GM12878 (cell line): Measurements from ENCODE around the gene SUPT3H. TPM values are rescaled to one million over a fixed set of nuclear protein-coding genes. Genes with fewer than 3 reads are reported as not detected.

Source experiments
- ATAC-seq: fragments of 200-7000 bp; cut with Tn5 transposase; 3 replicates; pipeline ENCODE4 v1.9.1; 2020; ENCODE audit warnings: mild to moderate bottlenecking, moderate library complexity
- BruUV-seq: library from RNA; stranded (reverse); fragments of 400-500 nt; replicated peaks from 2 replicates; lab custom pipeline; 2021; lab: Mats Ljungman, UMichigan
- CTCF ChIA-PET: fragments of 300-600 bp; sonication (Branson Sonifier 250); formaldehyde crosslinking; extraction: SDS; loops from one replicate; lab custom pipeline; 2021; ENCODE audit warnings: inconsistent platforms; lab: Yijun Ruan, JAX
- POLR2A ChIA-PET: fragments of 350-600 bp; formaldehyde crosslinking; extraction: SDS; loops from one replicate; lab custom pipeline; 2021; ENCODE audit warnings: inconsistent platforms; lab: Charles Lee
- RAD21 ChIA-PET: fragments of 300-600 bp; sonication (Branson Sonifier 250); formaldehyde crosslinking; loops from one replicate; lab custom pipeline; 2023; ENCODE audit warnings: antibody characterized with exemption; ENCODE audit not compliant: unreplicated experiment; lab: Charles Lee
- SMC1A ChIA-PET: fragments of 300-600 bp; sonication (Branson Sonifier 250); formaldehyde crosslinking; loops from one replicate; lab custom pipeline; 2023; ENCODE audit not compliant: unreplicated experiment, uncharacterized antibody; lab: Charles Lee
- DNase-seq: peaks from one replicate; pipeline ENCODE4 v3.0.0-alpha.2; 2011; ENCODE audit warnings: low read depth, low spot score
- FAIRE-seq: peaks from 3 replicates; lab custom pipeline; 2011; peaks lifted over from hg19 to GRCh38; lab: Jason Lieb, UNC
- H2AFZ ChIP-seq: 2 replicates; pipeline ENCODE4 v1.6.0; 2011; ENCODE audit warnings: low read depth, low read length, control low read depth; ENCODE audit not compliant: control insufficient read depth
- H3K27ac ChIP-seq: 2 replicates; pipeline ENCODE4 v1.5.1; 2011; ENCODE audit warnings: control low read depth; ENCODE audit not compliant: control insufficient read depth, insufficient read depth
- H3K27me3 ChIP-seq, 2 experiments: replicated peaks in 1 of 2; 2 replicates each; pipeline versions ENCODE4 v1.6.0 to v1.6.1; 2011; ENCODE audit warnings: low read length in 1 of 2; ENCODE audit not compliant: control insufficient read depth in 2 of 2, insufficient read depth in 2 of 2
- H3K36me3 ChIP-seq, 2 experiments: 2 replicates each; pipeline ENCODE4 v1.5.1; 2011; ENCODE audit warnings: low read length in 1 of 2; ENCODE audit not compliant: control insufficient read depth in 2 of 2, insufficient read depth in 2 of 2
- H3K4me1 ChIP-seq: 2 replicates; pipeline ENCODE4 v1.6.1; 2011; ENCODE audit warnings: mild to moderate bottlenecking, low read length, moderate library complexity, mixed read lengths; ENCODE audit not compliant: control insufficient read depth, insufficient read depth
- H3K4me2 ChIP-seq: 2 replicates; pipeline ENCODE4 v1.6.0; 2011; ENCODE audit warnings: control low read depth; ENCODE audit not compliant: control insufficient read depth, insufficient read depth
- H3K4me3 ChIP-seq: fragments of 200-600 bp; sonication (generic); 2 replicates; pipeline ENCODE4 v1.5.1; 2016
- H3K79me2 ChIP-seq: 2 replicates; pipeline ENCODE4 v1.6.0; 2011; ENCODE audit warnings: low read length; ENCODE audit not compliant: control insufficient read depth, insufficient read depth
- H3K9ac ChIP-seq: 2 replicates; pipeline ENCODE4 v1.8.0; 2011; ENCODE audit warnings: low read length, control low read depth, mixed read lengths; ENCODE audit not compliant: control insufficient read depth, insufficient read depth
- H3K9me3 ChIP-seq: replicated peaks from 3 replicates; pipeline ENCODE4 v1.5.1; 2011; ENCODE audit warnings: mild to moderate bottlenecking, low read length; ENCODE audit not compliant: control insufficient read depth, insufficient read depth
- H4K20me1 ChIP-seq: 2 replicates; pipeline ENCODE4 v1.6.0; 2011; ENCODE audit not compliant: control insufficient read depth, insufficient read depth
- CREM ChIP-seq: IDR thresholded peaks from 2 replicates; pipeline ENCODE4 v1.6.1; 2014; ENCODE audit warnings: antibody characterized with exemption, low read depth
- MLLT1 ChIP-seq: fragments of 450-650 bp; IDR thresholded peaks from 2 replicates; pipeline ENCODE4 v1.6.1; 2016; ENCODE audit warnings: mild to moderate bottlenecking
- MTA2 ChIP-seq: fragments of 450-650 bp; IDR thresholded peaks from 2 replicates; pipeline ENCODE4 v1.6.1; 2016; ENCODE audit warnings: low read depth, mild to moderate bottlenecking, moderate library complexity
- SPI1 ChIP-seq: IDR thresholded peaks from 2 replicates; pipeline ENCODE4 v1.6.1; 2011; ENCODE audit warnings: low read depth, mild to moderate bottlenecking, low read length, moderate library complexity, borderline replicate concordance; ENCODE audit not compliant: insufficient read depth
- TCF7 ChIP-seq: IDR thresholded peaks from 2 replicates; pipeline ENCODE4 v1.6.1; 2014; ENCODE audit warnings: antibody characterized with exemption, borderline replicate concordance
- ZNF207 ChIP-seq: fragments of 450-650 bp; IDR thresholded peaks from 2 replicates; pipeline ENCODE4 v1.6.1; 2014; ENCODE audit warnings: antibody characterized with exemption, mild to moderate bottlenecking, borderline replicate concordance
- ZNF384 ChIP-seq: IDR thresholded peaks from 2 replicates; pipeline ENCODE4 v1.6.1; 2012; ENCODE audit warnings: low read depth, mild to moderate bottlenecking, low read length, improper control_type of control experiment, borderline replicate concordance
- WGBS: methylation state at CpG from one replicate; pipeline ENCODE4 v1.1.6; 2016; ENCODE audit warnings: low lambda C conversion rate; ENCODE audit not compliant: insufficient replicate concordance, insufficient coverage; ENCODE audit errors: missing lambda C conversion rate; 5-methylcytosine and 5-hydroxymethylcytosine counted together
- in situ Hi-C: fragments of 300-500 bp; cut with MboI; formaldehyde crosslinking; loops from 9 replicates; pipeline ENCODE4 v1.14.3; 2018; ENCODE audit warnings: mixed read lengths
- intact Hi-C: fragments of 100-400 bp; cut with micrococcal nuclease; formaldehyde crosslinking; loops from one replicate; pipeline ENCODE4 v1.14.2; 2022; ENCODE audit not compliant: unreplicated experiment
- polyA plus RNA-seq, 11 experiments: library from polyadenylated mRNA; depleted of rRNA in 4 of 11; unstranded in 6 of 11; stranded (reverse) in 5 of 11; fragments of >200 nt; fragmentation: Nextera tagmentation in 4 of 11; fragmentation: Illumina TruSeq in 1 of 11; extraction: Ambion mirVana in 4 of 11; extraction: Trizol in 1 of 11; gene quantifications; 1 replicate in 1 of 11; 2 replicates in 10 of 11; pipeline versions ENCODE4 v1.2.1 to v1.2.3, GENCODE V29; 2011 to 2016; ENCODE audit warnings: inconsistent platforms in 2 of 11, missing spikeins in 2 of 11, low read depth in 1 of 11
- total RNA-seq, 4 experiments: library from RNA; depleted of rRNA in 3 of 4; stranded (reverse); fragments of >200 nt in 3 of 4; fragmentation: Illumina TruSeq in 1 of 4; extraction: Trizol in 1 of 4; gene quantifications; 2 replicates each; pipeline versions ENCODE4 v1.2.1 to v1.2.3, GENCODE V29; 2013 to 2021
- TF ChIP-seq, protein P1 (sequence below): fragments of 450-650 bp; IDR thresholded peaks from 2 replicates; pipeline ENCODE4 v1.6.1; 2014; ENCODE audit warnings: mild to moderate bottlenecking

The SUPT3H gene
- total and polyA plus RNA-seq, 10 of the 15 experiments (the other 5 are each of a cell fraction or from before 2014, with no cell fraction given): 0.51 to 3.7 (median 2.0) TPM

GRCh38 chr6:45209762-45210161, 168.0 kb downstream of the SUPT3H start:
- ChIA-PET RAD21 (no interaction called here), CTCF (no interaction called here), POLR2A (no interaction called here), SMC1A (interaction anchor here (1.4 kb wide), 1 partner anchor 10 kb away, joined by 3 read pairs; no protein-coding TSS in a partner anchor)
- no peak overlapping the region for H2AFZ ChIP-seq
- in situ Hi-C loops (no loop called here), intact Hi-C loops (no loop called here)
- no peaks in the 10 kb centered on the region; the same call in 2 of the 3 replicates for H3K9me3 ChIP-seq
- no peaks in the 10 kb centered on the region for H3K79me2 ChIP-seq
- BruUV-seq: no TSS peak
- H3K36me3 ChIP-seq: no peaks in the 10 kb centered on the region
- H3K4me3 ChIP-seq: no peak overlapping the region
- H3K27ac ChIP-seq: no peak overlapping the region
- H3K9ac ChIP-seq: no peak overlapping the region
- FAIRE-seq (no peak), DNase-seq (no peak), ATAC-seq (no peak)
- H3K4me1 ChIP-seq: no peaks in the 10 kb centered on the region
- H3K4me2 ChIP-seq: no peak overlapping the region
- TF ChIP-seq TCF7 (no peak), CREM (no peak), ZNF384 (no peak), MLLT1 (no peak), SPI1 (no peak), MTA2 (no peak), ZNF207 (no peak)
- TF ChIP-seq, protein P1, sequence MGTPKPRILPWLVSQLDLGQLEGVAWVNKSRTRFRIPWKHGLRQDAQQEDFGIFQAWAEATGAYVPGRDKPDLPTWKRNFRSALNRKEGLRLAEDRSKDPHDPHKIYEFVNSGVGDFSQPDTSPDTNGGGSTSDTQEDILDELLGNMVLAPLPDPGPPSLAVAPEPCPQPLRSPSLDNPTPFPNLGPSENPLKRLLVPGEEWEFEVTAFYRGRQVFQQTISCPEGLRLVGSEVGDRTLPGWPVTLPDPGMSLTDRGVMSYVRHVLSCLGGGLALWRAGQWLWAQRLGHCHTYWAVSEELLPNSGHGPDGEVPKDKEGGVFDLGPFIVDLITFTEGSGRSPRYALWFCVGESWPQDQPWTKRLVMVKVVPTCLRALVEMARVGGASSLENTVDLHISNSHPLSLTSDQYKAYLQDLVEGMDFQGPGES: no peak
- H3K27me3 ChIP-seq: no peaks in the 10 kb centered on the region
- 17% methylated on average over 2 of the region's 2 CpGs for WGBS
- no peaks in the 10 kb centered on the region for H4K20me1 ChIP-seq
